ENCODE results near the gene ENPP7. TPM values are rescaled to one million over a fixed set of nuclear protein-coding genes. Genes with fewer than 3 reads are reported as not detected.
A peak's percentile ranks its signal among the peaks of the same experiment; 100 is the strongest.
"Not testable (repeated sequence)": the region's sequence is repeated elsewhere in the genome, so short reads cannot be mapped to it uniquely, and the experiment has no call there.

ENPP7 gene
- total RNA-seq, 1 experiment from 2014 or later, result not detected

DNA sequence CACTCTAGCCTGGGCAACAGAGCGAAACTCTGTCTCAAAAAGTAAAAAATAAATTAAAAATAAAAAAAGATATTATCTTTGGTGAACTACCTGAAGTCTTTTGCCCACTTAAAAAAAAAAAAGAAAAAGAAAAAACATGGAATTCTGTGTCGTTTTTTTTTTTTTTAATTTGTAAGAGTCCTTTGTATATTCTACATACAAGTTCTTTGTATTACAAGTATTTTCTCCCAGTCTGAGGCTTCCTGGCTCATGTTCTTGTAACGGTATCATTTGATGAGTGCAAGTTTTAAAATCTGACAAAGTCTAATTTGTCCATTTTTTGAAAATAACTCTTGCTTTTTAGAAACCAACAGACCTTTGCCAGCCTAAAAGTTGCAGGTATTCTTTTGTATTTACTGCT lies 35.0 kb downstream of the ENPP7 start:
- in situ Hi-C loops (cut with HindIII; ENCODE audit: low sequenced_read_pairs), result loop anchor here (25.0 kb wide), 1 partner anchor 222 kb away; no protein-coding TSS in a partner anchor
- no peak for DNase-seq (ENCODE audit: low spot score)

GRCh38 chr17:79769570-79770506 lies 39.1 kb downstream of the ENPP7 start:
- in situ Hi-C loops (cut with HindIII; ENCODE audit: low sequenced_read_pairs), result loop anchor here (25.0 kb wide), 1 partner anchor 217 kb away; no protein-coding TSS in a partner anchor
- no peak for DNase-seq (ENCODE audit: low spot score)

- DNase-seq (ENCODE audit: low spot score), result no peak
- in situ Hi-C loops (cut with HindIII; ENCODE audit: low sequenced_read_pairs), result loop anchor here (25.0 kb wide), 1 partner anchor 216 kb away; no protein-coding TSS in a partner anchor
Measured at GRCh38 chr17:79771276-79771675, 40.5 kb downstream of the ENPP7 start.

DNA sequence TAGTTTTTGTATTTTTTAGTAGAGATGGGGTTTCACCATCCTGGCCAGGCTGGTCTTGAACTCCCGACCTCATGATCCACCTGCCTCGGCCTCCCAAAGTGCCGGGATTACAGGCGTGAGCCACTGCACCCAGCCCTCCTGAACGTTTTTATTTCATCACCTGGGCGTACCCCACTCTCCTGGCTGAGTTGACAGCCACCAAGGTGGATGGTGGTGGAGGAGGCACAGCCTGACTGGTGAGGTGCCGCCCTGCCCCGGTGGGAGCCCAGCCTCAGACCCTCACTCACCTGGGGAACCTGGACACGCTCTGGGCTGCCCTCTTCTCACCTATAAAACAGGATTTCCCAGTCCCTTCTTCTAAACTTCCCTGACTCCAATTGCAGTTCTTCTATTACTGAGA lies 42.0 kb downstream of the ENPP7 start:
- not testable (repeated sequence) for DNase-seq (ENCODE audit: low spot score)
- in situ Hi-C loops (cut with HindIII; ENCODE audit: low sequenced_read_pairs), result loop anchor here (25.0 kb wide), 1 partner anchor 215 kb away; no protein-coding TSS in a partner anchor

GRCh38 chr17:79774561-79774975 lies 43.8 kb downstream of the ENPP7 start:
- in situ Hi-C loops (cut with HindIII; ENCODE audit: low sequenced_read_pairs), result loop anchor here (25.0 kb wide), 1 partner anchor 213 kb away; no protein-coding TSS in a partner anchor

DNA sequence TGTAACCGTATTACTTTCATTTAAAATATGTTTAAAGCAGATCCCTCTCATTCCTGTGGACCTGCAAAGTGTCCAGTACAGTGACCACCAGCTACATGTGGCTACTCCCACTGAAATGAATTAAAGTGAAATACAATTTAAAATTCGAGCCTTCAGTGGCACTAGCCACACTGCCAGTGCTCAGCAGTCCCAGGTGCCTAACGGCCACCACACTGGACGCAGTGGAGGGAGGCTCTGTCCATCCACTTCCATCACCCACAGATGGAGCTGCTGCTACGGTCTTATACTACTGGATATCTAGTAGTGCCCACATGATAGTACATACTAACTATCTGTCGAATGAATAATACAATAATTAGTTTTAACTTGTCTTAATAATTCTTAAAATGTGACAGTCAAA lies 44.9 kb downstream of the ENPP7 start:
- DNase-seq (ENCODE audit: low spot score), result no peak
- in situ Hi-C loops (cut with HindIII; ENCODE audit: low sequenced_read_pairs), result no loop called here

More at GRCh38 chr17:79774561-79774975, 43.8 kb downstream of the ENPP7 start:
- DNase-seq (ENCODE audit: low spot score), result no peak

DNA sequence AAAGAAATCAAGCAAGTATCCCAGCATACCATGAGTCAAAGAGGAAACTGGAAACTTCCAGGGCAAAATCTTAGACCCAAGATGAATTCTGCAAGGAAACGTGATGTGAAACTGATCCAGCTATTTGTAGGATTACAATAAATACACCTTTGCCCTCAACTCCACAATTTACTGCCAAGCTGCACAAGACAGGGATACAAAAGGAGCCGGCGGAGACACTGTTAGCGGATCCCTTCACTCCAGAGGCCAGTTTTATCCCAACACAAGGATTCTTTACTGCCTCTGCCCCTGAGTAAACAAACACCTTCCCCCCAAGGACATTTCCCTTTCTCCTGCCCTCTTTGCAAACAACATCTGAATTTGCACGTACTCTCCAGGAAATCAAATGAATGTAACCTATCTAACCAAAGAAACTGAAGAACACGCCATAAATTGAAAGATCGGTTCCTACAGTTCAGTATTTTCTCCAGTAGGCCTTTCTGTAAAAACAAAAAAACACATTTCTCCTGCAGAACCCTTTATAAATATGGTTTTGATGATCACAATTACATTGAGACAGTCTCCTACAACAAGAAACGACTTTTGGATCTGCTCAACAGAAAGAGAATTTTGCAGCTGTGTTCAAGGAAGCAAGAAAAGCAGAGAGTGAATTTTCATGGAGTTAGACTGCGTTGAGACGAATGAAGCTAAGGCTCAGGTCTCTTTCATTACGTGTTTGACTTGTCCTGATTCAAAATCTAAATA lies 45.8 kb downstream of the ENPP7 start:
- in situ Hi-C loops (cut with HindIII; ENCODE audit: low sequenced_read_pairs), result no loop called here
- DNase-seq (ENCODE audit: low spot score), result no peak

DNA sequence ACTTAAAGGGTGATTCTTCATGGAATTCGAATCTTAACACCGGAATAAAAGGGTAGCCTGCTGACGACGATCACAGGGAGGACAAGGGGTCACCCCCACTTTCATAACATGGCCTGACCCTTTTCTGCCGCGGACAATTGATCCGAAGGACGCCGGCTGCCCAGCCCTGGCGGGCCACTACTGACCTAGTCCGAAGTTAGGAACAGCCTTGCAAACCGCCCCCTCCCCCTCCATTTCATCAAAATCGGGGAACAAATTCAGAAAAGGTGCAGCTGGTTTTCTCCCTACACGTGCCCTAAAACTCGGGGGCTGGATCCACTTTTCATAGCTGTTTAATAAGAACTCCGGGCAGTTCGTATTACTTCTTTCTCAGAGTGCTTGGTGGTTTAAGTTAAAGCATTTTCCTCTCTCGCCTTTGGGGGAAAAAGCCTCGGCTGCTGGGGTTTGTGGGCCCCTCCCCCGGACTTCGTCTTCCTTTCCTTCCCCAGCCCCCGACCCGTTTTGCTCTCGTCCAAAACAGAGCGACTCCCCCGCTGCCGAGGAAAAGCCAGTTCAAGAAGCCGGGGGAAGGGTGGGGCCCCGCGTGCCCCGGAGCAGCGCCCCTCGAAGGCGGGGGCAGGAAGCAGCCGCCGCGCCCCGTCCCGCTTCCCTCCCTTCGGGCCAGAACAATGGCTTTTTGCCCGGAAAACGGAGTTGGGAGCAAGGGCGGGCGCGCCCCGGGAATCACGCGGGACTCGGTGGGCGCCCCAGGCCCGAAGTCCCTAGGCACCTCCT lies 46.6 kb downstream of the ENPP7 start:
- in situ Hi-C loops (cut with HindIII; ENCODE audit: low sequenced_read_pairs), result no loop called here
- DNase-seq (ENCODE audit: low spot score), result no peak

DNA sequence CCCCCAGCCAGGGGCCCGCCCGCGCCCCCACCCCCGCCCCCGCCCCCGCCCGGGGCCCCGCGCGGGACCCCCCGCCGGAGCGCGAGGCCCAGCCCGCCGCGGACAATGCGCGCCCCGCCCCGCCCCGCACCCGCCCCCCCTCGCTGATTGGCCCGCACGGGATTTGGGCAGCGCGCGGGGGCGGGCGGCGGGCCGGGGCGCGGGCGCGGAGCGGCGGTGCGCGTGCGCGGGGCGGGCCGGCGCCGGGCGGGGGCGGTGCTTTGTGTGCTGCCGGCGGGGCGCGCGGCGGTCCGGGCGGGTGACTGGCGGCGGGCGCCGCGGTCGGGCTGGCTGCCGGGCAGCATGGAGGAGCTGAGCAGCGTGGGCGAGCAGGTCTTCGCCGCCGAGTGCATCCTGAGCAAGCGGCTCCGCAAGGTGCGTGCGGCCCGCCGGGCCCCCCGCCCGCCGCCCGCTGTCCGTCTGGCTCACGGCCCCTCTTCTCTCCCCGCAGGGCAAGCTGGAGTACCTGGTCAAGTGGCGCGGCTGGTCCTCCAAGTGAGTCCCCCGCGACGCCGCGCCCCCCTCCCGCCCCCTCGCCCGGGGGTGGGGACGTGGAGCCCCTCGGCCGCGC lies 47.3 kb downstream of the ENPP7 start, which contains the start of gene CBX2:
Gene CBX2, plus strand, starts transcription at position 255 of the 610 bp plus-strand sequence. Its CDS starts 88 bp downstream, at position 343.
- in situ Hi-C loops (cut with HindIII; ENCODE audit: low sequenced_read_pairs), result no loop called here
- peak; percentile 42 for DNase-seq (ENCODE audit: low spot score)

- in situ Hi-C loops (cut with HindIII; ENCODE audit: low sequenced_read_pairs), result no loop called here
Measured at GRCh38 chr17:79778504-79779083, 47.9 kb downstream of the ENPP7 start.

GRCh38 chr17:79779084-79779529 lies 48.4 kb downstream of the ENPP7 start:
- no peak for DNase-seq (ENCODE audit: low spot score)
- in situ Hi-C loops (cut with HindIII; ENCODE audit: low sequenced_read_pairs), result no loop called here

More at GRCh38 chr17:79778504-79779083, 47.9 kb downstream of the ENPP7 start:
- DNase-seq (ENCODE audit: low spot score), result no peak

DNA sequence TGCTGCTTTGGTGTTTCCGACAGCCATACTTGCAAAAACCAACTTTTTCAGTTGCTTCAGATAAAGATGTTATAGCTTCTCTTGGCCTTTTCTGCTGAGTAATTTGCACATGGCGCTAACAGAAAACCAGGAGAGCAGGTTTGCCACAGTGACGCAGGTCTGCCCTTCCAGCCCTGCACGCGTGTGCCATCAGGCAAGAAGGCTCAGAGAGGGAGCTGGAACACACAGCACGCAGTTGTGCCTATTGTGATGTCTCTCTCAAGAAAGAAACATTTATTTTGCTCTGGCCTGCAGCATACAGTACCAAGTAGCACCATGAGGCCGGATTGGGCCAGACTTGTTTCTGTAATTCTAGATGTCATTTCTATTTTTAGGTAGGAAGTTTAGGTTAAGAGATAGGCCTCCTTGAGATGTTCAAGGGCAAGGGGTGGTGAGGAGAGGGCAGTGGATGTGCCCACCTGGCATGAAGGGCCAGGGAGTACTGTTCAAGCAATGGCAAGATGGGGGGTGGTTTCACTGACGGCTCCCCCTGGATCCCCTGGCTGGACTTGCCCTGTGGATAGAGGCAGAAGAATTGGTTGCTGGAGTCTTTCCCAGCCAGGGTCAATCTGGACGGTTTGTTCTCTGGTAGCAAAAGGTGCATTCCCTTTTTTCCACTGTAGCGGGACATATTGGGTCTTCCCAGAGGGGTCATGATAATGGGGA lies 49.1 kb downstream of the ENPP7 start:
- DNase-seq (ENCODE audit: low spot score), result no peak
- in situ Hi-C loops (cut with HindIII; ENCODE audit: low sequenced_read_pairs), result no loop called here

DNA sequence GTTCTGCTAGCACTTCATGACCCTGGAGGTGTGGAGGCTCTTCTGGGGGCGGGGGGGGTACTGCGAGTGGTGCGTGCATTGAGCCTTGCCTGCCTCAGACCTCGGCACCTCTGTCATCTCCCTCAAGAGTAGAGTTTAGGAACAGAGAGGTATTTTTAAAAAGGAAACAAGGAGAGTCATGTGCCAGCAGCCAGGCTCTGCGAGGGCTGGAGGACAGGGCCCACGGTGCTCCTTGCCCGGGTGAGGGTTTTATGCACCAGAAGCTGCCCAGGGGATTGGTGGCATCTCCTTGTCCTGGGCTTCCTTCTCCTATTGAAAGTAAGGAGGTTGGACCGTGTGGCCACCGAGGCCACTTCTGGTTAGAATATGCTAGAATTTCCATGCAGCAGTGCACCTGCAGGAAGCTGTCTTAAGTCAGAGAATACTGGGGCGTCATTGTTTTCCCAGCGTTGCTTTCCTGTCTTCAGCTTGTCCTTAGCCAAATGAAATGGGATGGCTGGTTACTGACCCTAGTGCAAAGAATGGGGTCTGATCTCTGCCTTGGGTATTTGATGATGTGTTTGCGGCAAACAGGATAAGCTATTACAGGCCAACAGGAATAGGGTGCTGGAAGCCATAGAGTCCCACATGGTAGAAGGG lies 50.4 kb downstream of the ENPP7 start:
- DNase-seq (ENCODE audit: low spot score), result no peak
- in situ Hi-C loops (cut with HindIII; ENCODE audit: low sequenced_read_pairs), result no loop called here

DNA sequence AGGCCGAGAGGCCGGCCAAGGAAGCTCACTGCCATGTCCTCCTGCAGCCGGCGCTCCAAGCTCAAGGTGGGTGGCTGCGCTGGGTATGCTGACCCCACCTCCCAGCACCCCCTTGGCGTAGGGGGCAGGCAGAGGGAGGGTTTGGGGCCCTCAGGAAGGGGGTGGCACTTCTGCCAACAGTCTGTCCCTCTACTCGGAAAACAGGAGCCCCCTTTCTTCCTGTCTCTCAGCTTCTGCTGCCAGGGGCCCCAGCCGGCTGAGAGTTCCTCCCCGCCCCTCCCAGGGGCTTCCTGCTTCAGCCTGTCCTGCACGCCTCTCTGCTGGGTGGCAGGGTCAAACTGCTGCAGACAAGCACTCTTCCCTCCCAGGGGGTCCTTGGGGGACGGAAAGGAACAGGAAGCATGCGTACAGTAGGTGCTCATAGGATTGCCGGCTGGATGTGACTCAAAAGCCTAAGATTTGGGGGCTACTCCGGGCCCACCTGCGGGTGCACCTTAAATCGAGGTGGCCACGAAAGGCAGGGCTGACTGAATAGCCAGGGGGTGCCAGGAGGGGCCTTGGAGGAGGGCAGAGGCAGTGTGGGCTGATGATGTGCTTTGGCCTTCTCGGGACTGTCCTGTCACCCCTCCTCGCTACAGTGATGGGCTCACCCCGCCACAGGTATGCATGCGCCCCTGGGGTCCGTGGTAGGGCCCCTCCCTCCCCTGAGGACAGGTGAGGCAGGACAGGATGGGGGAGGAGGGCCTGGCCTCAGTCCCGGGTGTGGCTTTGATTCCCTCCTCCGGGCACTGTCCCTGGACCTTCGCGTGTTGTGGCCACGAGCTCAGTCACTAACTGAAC lies 51.2 kb downstream of the ENPP7 start:
- in situ Hi-C loops (cut with HindIII; ENCODE audit: low sequenced_read_pairs), result no loop called here
- no peak for DNase-seq (ENCODE audit: low spot score)

DNA sequence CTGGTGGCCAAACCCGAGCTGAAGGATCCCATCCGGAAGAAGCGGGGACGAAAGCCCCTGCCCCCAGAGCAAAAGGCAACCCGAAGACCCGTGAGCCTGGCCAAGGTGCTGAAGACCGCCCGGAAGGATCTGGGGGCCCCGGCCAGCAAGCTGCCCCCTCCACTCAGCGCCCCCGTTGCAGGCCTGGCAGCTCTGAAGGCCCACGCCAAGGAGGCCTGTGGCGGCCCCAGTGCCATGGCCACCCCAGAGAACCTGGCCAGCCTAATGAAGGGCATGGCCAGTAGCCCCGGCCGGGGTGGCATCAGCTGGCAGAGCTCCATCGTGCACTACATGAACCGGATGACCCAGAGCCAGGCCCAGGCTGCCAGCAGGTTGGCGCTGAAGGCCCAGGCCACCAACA lies 53.1 kb downstream of the ENPP7 start:
- in situ Hi-C loops (cut with HindIII; ENCODE audit: low sequenced_read_pairs), result no loop called here

GRCh38 chr17:79784353-79785016 lies 53.7 kb downstream of the ENPP7 start:
- DNase-seq (ENCODE audit: low spot score), result no peak
- in situ Hi-C loops (cut with HindIII; ENCODE audit: low sequenced_read_pairs), result no loop called here

More for the DNA sequence above, 53.1 kb downstream of the ENPP7 start:
- no peak for DNase-seq (ENCODE audit: low spot score)

Measured in G401 (cell line).